NT2/D1 (cell line): ENCODE measurements around the gene UNK.

Experiments used
- SUZ12 ChIP-seq: IDR thresholded peaks from 2 replicates; pipeline ENCODE4 v1.6.1; 2011; ENCODE audit not compliant: insufficient read length, insufficient read depth; ENCODE audit errors: extremely low read depth
- YY1 ChIP-seq: IDR thresholded peaks from 2 replicates; pipeline ENCODE4 v1.6.1; 2011; ENCODE audit not compliant: insufficient read length, insufficient read depth
- ZNF274 ChIP-seq: IDR thresholded peaks from 2 replicates; pipeline ENCODE4 v1.6.1; 2011; ENCODE audit warnings: mild to moderate bottlenecking, low read depth, low read length

DNA sequence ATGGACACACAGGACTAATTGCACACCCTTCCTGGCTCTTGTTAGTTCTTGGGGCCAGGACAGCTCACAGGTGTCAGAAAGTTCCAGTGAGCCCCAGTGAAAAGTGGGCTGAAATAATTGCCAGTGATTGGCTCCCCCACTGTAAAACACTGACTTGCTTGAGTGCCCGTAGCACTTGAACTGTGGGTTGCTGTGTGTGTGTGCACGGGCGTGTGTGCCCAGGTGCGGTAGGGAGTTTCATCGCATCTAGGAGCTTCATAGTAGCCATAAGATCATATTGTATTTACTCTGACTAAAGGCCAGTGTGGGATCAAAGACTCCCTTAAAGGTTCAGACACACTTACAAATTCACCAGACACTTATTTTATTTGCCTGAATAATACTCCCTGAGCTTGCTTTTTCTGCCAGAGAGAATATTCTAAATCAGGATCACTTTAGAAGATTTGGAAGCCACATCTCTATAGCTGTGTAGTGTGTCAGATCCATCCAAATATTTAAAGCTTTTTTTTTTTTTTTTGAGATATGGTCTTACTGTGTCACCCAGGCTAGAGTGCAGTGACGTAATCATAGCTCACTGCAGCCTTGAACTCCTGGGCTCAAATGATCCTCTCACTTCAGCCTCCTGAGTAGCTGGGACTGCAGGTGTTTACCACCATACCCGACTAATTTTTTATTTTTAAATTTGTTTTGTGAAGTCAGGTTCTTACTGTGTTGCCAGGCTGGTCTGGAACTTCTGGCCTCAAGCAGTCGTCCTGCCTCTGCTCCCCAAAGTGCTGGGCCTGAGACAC lies 11.4 kb downstream of the UNK start:
- no peak for TF ChIP-seq SUZ12
- TF ChIP-seq YY1: no peak
- no peak for TF ChIP-seq ZNF274
